OCI-LY7 (cell line): ENCODE measurements around the gene PRIMA1. TPM values are rescaled to one million over a fixed set of nuclear protein-coding genes. Genes with fewer than 3 reads are reported as not detected.

ENCODE experiments used
- BruUV-seq: library from RNA; stranded (reverse); fragments of 400-500 nt; replicated peaks from 2 replicates; lab custom pipeline; 2021; lab: Mats Ljungman, UMichigan
- CTCF ChIA-PET: fragments of 300-600 bp; sonication (Branson Sonifier 250); formaldehyde crosslinking; loops from one replicate; lab custom pipeline; 2022; ENCODE audit warnings: antibody characterized with exemption; ENCODE audit not compliant: unreplicated experiment; lab: Charles Lee
- POLR2A ChIA-PET: fragments of 300-600 bp; sonication (Branson Sonifier 250); formaldehyde crosslinking; loops from one replicate; lab custom pipeline; 2022; ENCODE audit warnings: antibody characterized with exemption; lab: Charles Lee
- DNase-seq: peaks from one replicate; pipeline ENCODE4 v3.0.0-alpha.2; 2015; ENCODE audit warnings: low spot score
- H2AFZ ChIP-seq: fragments of 200-600 bp; sonication (generic), shearing (Covaris generic); 2 replicates; pipeline ENCODE4 v1.6.1; 2014; ENCODE audit warnings: mild to moderate bottlenecking, antibody characterized with exemption, low read length, moderate library complexity
- H3K27ac ChIP-seq: fragments of 200-600 bp; sonication (generic); 2 replicates; pipeline ENCODE4 v1.5.1; 2014; ENCODE audit warnings: mixed run types, low read depth, mild to moderate bottlenecking, moderate library complexity, low read length, inconsistent platforms; ENCODE audit not compliant: poor library complexity, severe bottlenecking
- H3K36me3 ChIP-seq: fragments of 200-600 bp; sonication (generic); 2 replicates; pipeline ENCODE4 v1.6.1; 2014; ENCODE audit warnings: mild to moderate bottlenecking, antibody characterized with exemption, low read length, moderate library complexity, mixed read lengths; ENCODE audit not compliant: insufficient read depth
- H3K4me1 ChIP-seq: fragments of 200-600 bp; sonication (generic); 2 replicates; pipeline ENCODE4 v1.5.1; 2014; ENCODE audit warnings: mild to moderate bottlenecking, low read length; ENCODE audit not compliant: insufficient read depth, poor library complexity, severe bottlenecking
- H3K4me2 ChIP-seq: fragments of 200-600 bp; sonication (generic); 2 replicates; pipeline ENCODE4 v1.6.1; 2014; ENCODE audit warnings: mild to moderate bottlenecking, low read length
- H3K4me3 ChIP-seq: fragments of 200-600 bp; sonication (generic); 2 replicates; pipeline ENCODE4 v1.5.1; 2014; ENCODE audit warnings: mild to moderate bottlenecking, low read depth, low read length; ENCODE audit not compliant: poor library complexity, severe bottlenecking
- H3K79me2 ChIP-seq: fragments of 200-600 bp; sonication (generic); 2 replicates; pipeline ENCODE4 v1.6.1; 2016; ENCODE audit warnings: low read depth, mild to moderate bottlenecking, low read length, moderate library complexity, mixed read lengths; ENCODE audit not compliant: insufficient read depth
- H3K9me2 ChIP-seq: fragments of 200-600 bp; sonication (generic); 2 replicates; pipeline ENCODE4 v1.6.1; 2016; ENCODE audit warnings: mild to moderate bottlenecking, low read length, mixed read lengths; ENCODE audit not compliant: insufficient read depth
- H3K9me3 ChIP-seq: fragments of 200-600 bp; sonication (generic); 2 replicates; pipeline ENCODE4 v1.6.1; 2014; ENCODE audit warnings: mild to moderate bottlenecking, mixed run types, low read length, mixed read lengths
- H4K20me1 ChIP-seq: fragments of 200-600 bp; sonication (generic); 2 replicates; pipeline ENCODE4 v1.6.1; 2014; ENCODE audit warnings: mild to moderate bottlenecking, antibody characterized with exemption, low read length, moderate library complexity, mixed read lengths; ENCODE audit not compliant: insufficient read depth
- EZH2phosphoT487 ChIP-seq: fragments of 200-600 bp; sonication (generic); IDR thresholded peaks from 2 replicates; pipeline ENCODE4 v1.6.1; 2018; ENCODE audit warnings: low read depth, borderline replicate concordance, mild to moderate bottlenecking, mixed run types, antibody characterized with exemption, low read length, moderate library complexity, mixed read lengths
- intact Hi-C: fragments of 100-400 bp; cut with micrococcal nuclease; formaldehyde crosslinking; loops from one replicate; pipeline ENCODE4 v1.10.0; 2022; ENCODE audit not compliant: unreplicated experiment
- total RNA-seq, 2 experiments: library from RNA; depleted of rRNA in 1 of 2; stranded (reverse); fragments of >200 nt in 1 of 2; shearing (Covaris generic) in 1 of 2; gene quantifications; 2 replicates each; pipeline ENCODE4 v1.2.3, GENCODE V29; 2014 to 2022
- TF ChIP-seq, protein P1 (sequence below): fragments of 200-600 bp; sonication (generic); conservative IDR thresholded peaks from 2 replicates; pipeline ENCODE4 v1.5.1; 2014; ENCODE audit warnings: mild to moderate bottlenecking, antibody characterized with exemption, low read length, moderate library complexity, mixed read lengths

The PRIMA1 gene
- total RNA-seq, 2 experiments from 2014 or later = not detected

DNA sequence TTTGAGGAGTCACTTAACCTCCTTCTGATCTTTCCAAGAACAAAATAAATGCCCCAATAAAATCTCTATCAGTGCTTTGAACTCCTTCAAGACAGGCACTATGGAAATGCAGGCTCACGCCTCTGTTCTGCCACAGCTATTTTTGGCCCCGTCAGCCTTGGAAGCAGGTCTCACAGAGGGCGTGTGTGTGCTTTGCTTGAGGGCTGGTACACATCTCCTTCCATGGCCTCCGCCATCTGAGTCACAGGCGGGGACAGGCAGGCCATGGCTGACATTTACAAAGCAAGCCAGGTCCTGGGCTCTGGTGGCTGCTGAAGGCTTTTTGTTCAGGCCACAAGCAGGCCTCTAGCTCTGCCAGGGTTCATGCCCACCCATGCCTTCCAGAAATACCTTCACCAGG, 16.0 kb downstream of the PRIMA1 start:
- Histone ChIP-seq H3K79me2 (no peaks in the 10 kb centered on the region), H3K4me3 (no peak overlapping the region), H3K4me1 (no peaks in the 10 kb centered on the region), H3K36me3 (no peaks in the 10 kb centered on the region), H3K4me2 (no peak overlapping the region), H3K9me3 (no peaks in the 10 kb centered on the region), H2AFZ (no peak overlapping the region), H4K20me1 (no peaks in the 10 kb centered on the region), H3K27ac (no peak overlapping the region), H3K9me2 (no peaks in the 10 kb centered on the region)
- ChIA-PET POLR2A (no interaction called here), CTCF (no interaction called here)
- intact Hi-C loops = no loop called here
- BruUV-seq = no TSS peak
- no peak for TF ChIP-seq EZH2phosphoT487
- TF ChIP-seq, protein P1, sequence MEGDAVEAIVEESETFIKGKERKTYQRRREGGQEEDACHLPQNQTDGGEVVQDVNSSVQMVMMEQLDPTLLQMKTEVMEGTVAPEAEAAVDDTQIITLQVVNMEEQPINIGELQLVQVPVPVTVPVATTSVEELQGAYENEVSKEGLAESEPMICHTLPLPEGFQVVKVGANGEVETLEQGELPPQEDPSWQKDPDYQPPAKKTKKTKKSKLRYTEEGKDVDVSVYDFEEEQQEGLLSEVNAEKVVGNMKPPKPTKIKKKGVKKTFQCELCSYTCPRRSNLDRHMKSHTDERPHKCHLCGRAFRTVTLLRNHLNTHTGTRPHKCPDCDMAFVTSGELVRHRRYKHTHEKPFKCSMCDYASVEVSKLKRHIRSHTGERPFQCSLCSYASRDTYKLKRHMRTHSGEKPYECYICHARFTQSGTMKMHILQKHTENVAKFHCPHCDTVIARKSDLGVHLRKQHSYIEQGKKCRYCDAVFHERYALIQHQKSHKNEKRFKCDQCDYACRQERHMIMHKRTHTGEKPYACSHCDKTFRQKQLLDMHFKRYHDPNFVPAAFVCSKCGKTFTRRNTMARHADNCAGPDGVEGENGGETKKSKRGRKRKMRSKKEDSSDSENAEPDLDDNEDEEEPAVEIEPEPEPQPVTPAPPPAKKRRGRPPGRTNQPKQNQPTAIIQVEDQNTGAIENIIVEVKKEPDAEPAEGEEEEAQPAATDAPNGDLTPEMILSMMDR = no peak
- no peak for DNase-seq

DNA sequence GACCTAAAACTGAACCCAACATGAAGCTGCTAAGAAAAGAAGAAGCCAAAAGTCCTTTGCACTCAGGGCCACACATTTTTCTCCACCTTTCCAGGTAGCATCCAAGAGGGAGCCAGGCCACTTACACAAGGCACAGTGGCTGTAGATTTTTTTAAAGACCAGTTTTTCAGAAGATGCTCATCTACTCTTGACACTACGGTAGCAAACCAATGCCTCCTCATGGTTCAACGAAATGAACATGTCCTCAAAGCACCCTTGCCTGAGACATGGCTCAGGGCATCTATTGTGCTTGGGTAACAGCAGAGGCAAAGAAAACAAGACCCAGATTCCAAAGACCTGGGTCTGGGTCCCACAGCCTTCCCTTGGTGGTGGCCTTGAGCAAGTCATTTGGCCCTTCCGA, 22.3 kb downstream of the PRIMA1 start:
- Histone ChIP-seq H3K4me2 (no peak overlapping the region), H3K4me3 (no peak overlapping the region), H4K20me1 (no peaks in the 10 kb centered on the region), H3K27ac (no peak overlapping the region), H3K79me2 (no peaks in the 10 kb centered on the region), H3K9me2 (no peaks in the 10 kb centered on the region), H3K36me3 (no peaks in the 10 kb centered on the region), H3K9me3 (no peaks in the 10 kb centered on the region), H3K4me1 (no peaks in the 10 kb centered on the region), H2AFZ (no peak overlapping the region)
- TF ChIP-seq, protein P1 = no peak
- no peak for TF ChIP-seq EZH2phosphoT487
- BruUV-seq = no TSS peak
- ChIA-PET POLR2A (no interaction called here), CTCF (no interaction called here)
- intact Hi-C loops = no loop called here
- DNase-seq = no peak

DNA sequence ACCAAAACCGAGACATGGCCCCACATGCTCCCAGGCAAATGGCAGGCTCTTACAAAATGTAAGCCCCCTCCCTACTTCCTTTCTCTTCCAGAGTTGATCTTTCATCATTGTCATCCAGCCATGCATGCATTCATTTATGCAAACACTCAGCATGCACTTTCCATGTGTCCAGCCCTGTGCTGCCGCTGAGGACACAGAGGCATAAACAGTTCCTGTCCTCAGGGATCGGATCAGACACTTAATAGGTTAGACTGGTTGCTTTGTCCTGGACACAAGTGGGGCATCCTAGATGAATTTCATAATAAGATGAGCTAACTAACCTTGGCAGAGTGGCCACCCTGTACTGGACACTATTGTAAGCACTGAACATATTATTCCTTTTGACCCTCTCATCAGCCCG, 23.1 kb downstream of the PRIMA1 start:
- DNase-seq = no peak
- Histone ChIP-seq H3K27ac (no peak overlapping the region), H2AFZ (no peak overlapping the region), H3K9me3 (no peaks in the 10 kb centered on the region), H4K20me1 (no peaks in the 10 kb centered on the region), H3K9me2 (no peaks in the 10 kb centered on the region), H3K4me2 (no peak overlapping the region), H3K4me1 (no peaks in the 10 kb centered on the region), H3K79me2 (no peaks in the 10 kb centered on the region), H3K4me3 (no peak overlapping the region), H3K36me3 (no peaks in the 10 kb centered on the region)
- TF ChIP-seq EZH2phosphoT487 = no peak
- TF ChIP-seq, protein P1 = no peak
- ChIA-PET POLR2A (no interaction called here), CTCF (no interaction called here)
- BruUV-seq = no TSS peak
- intact Hi-C loops = no loop called here
